ENCODE data around the gene EIF4A2. TPM values are rescaled to one million over a fixed set of nuclear protein-coding genes. Genes with fewer than 3 reads are reported as not detected.
A peak's percentile ranks its signal among the peaks of the same experiment; 100 is the strongest.
"Not testable (repeated sequence)": the region's sequence is repeated elsewhere in the genome, so short reads cannot be mapped to it uniquely, and the experiment has no call there.

The EIF4A2 gene
- total RNA-seq, 6 donors from 2014 or later = 215 to 409 (median 290) TPM

GRCh38 chr3:186807231-186807630, 23.9 kb downstream of the EIF4A2 start:
- H3K4me3 ChIP-seq = peak overlapping the region in 2 of 4 donors; percentile 85
- 44 to 52% methylated on average over 5 of the region's 5 CpGs for WGBS, 2 donors
- TF ChIP-seq POLR2A (IDR thresholded peaks at IDR 0.05) (no peak), CTCF (IDR thresholded peaks at IDR 0.05) (no peak), POLR2AphosphoS5 (IDR thresholded peaks at IDR 0.05) (no peak), EP300 (IDR thresholded peaks at IDR 0.05) (no peak)
- ATAC-seq (ENCODE audit: low FRiP score in 2 of 2) (no peak), DNase-seq (no peak)
- H3K36me3 ChIP-seq = peaks cover 0 to 13% (median 2%) of the 10 kb centered on the region in 4 donors
- no peaks in the 10 kb centered on the region for H3K27me3 ChIP-seq
- H3K4me1 ChIP-seq = peaks cover 9 to 18% (median 15%) of the 10 kb centered on the region in 4 donors
- H3K9me3 ChIP-seq = no peaks in the 10 kb centered on the region
- peak overlapping the region in 2 of 4 donors; percentile 83 to 85 for H3K27ac ChIP-seq

GRCh38 chr3:186810336-186810996, 27.1 kb downstream of the EIF4A2 start:
- DNase-seq = no peak
- Histone ChIP-seq H3K27ac (no peak overlapping the region), H3K9me3 (no peaks in the 10 kb centered on the region), H3K36me3 (no peaks in the 10 kb centered on the region), H3K27me3 (no peaks in the 10 kb centered on the region), H3K4me1 (peaks cover 3 to 11% (median 11%) of the 10 kb centered on the region in 4 donors), H3K4me3 (no peak overlapping the region)
- no peak for TF ChIP-seq CTCF (IDR thresholded peaks at IDR 0.05)
- TF ChIP-seq POLR2A (IDR thresholded peaks at IDR 0.05) = no peak
- TF ChIP-seq POLR2AphosphoS5 (IDR thresholded peaks at IDR 0.05) = no peak
- TF ChIP-seq EP300 (IDR thresholded peaks at IDR 0.05) = no peak
- 85 to 91% methylated on average over 5 of the region's 5 CpGs for WGBS, 2 donors
- ATAC-seq (ENCODE audit: low FRiP score in 2 of 2) = no peak

- H3K36me3 ChIP-seq; H3K9me3 ChIP-seq; H3K4me1 ChIP-seq; H3K27me3 ChIP-seq; H3K27ac ChIP-seq; ATAC-seq (ENCODE audit: low FRiP score in 2 of 2); H3K4me3 ChIP-seq: not testable (repeated sequence)
- WGBS, 2 donors = 88 to 90% methylated on average over 3 to 7 of the region's 29 CpGs
- DNase-seq = peak in 1 of 2 donors; percentile 52
Observed at GRCh38 chr3:186811313-186811712, 27.9 kb downstream of the EIF4A2 start.

GRCh38 chr3:186814100-186814499, 30.7 kb downstream of the EIF4A2 start:
- no peak for ATAC-seq (ENCODE audit: low FRiP score in 2 of 2)
- no peak for DNase-seq
- Histone ChIP-seq H3K27ac (no peak overlapping the region), H3K4me3 (no peak overlapping the region), H3K4me1 (no peaks in the 10 kb centered on the region), H3K27me3 (no peaks in the 10 kb centered on the region), H3K9me3 (no peaks in the 10 kb centered on the region), H3K36me3 (no peaks in the 10 kb centered on the region)
- 80 to 90% methylated on average over 4 of the region's 4 CpGs for WGBS, 2 donors
- no peak for TF ChIP-seq CTCF (IDR thresholded peaks at IDR 0.05)
- TF ChIP-seq POLR2A (IDR thresholded peaks at IDR 0.05) = no peak
- TF ChIP-seq POLR2AphosphoS5 (IDR thresholded peaks at IDR 0.05) = no peak
- no peak for TF ChIP-seq EP300 (IDR thresholded peaks at IDR 0.05)

- WGBS, 2 donors = 76 to 84% methylated on average over 1 of the region's 1 CpG
- TF ChIP-seq POLR2A (IDR thresholded peaks at IDR 0.05) = no peak
- TF ChIP-seq CTCF (IDR thresholded peaks at IDR 0.05) = no peak
- TF ChIP-seq POLR2AphosphoS5 (IDR thresholded peaks at IDR 0.05) = no peak
- TF ChIP-seq EP300 (IDR thresholded peaks at IDR 0.05) = no peak
- no peaks in the 10 kb centered on the region for H3K4me1 ChIP-seq
- no peak overlapping the region for H3K4me3 ChIP-seq
- no peaks in the 10 kb centered on the region for H3K9me3 ChIP-seq
- no peak overlapping the region for H3K27ac ChIP-seq
- no peaks in the 10 kb centered on the region for H3K36me3 ChIP-seq
- DNase-seq = no peak
- peak in 1 of 2 donors; percentile 50 for ATAC-seq (ENCODE audit: low FRiP score in 2 of 2)
- H3K27me3 ChIP-seq = no peaks in the 10 kb centered on the region
Observed at GRCh38 chr3:186815435-186815834, 32.1 kb downstream of the EIF4A2 start.
